Activated CD4-positive, alpha-beta memory T cell treated with anti-CD3 and anti-CD28 coated beads for 36 hours (primary cell): Measurements from ENCODE around the gene AGT. TPM values are rescaled to one million over a fixed set of nuclear protein-coding genes. Genes with fewer than 3 reads are reported as not detected.

Experiments
- CTCF ChIA-PET: fragments of 350-600 bp; sonication (Branson Sonifier 250); formaldehyde crosslinking; loops from one replicate; lab custom pipeline; 2021; ENCODE audit warnings: antibody characterized with exemption, inconsistent platforms; lab: Charles Lee
- POLR2A ChIA-PET: fragments of 350-600 bp; sonication (Branson Sonifier 250); formaldehyde crosslinking; loops from one replicate; lab custom pipeline; 2021; ENCODE audit warnings: antibody characterized with exemption; lab: Charles Lee
- DNase-seq: peaks from one replicate; pipeline ENCODE4 v3.0.0-alpha.2; 2020
- H3K27ac Mint-ChIP-seq: one replicate; pipeline ENCODE4 v1.8.0; 2021; ENCODE audit warnings: mixed read lengths
- H3K27me3 Mint-ChIP-seq: one replicate; pipeline ENCODE4 v1.8.0; 2021; ENCODE audit warnings: mixed read lengths
- H3K36me3 Mint-ChIP-seq: one replicate; pipeline ENCODE4 v1.8.0; 2021; ENCODE audit warnings: mixed read lengths
- H3K4me1 Mint-ChIP-seq: one replicate; pipeline ENCODE4 v1.8.0; 2021; ENCODE audit warnings: low read depth, mixed read lengths
- H3K4me3 Mint-ChIP-seq: one replicate; pipeline ENCODE4 v1.8.0; 2021; ENCODE audit warnings: mild to moderate bottlenecking, mixed read lengths
- H3K9me3 Mint-ChIP-seq: one replicate; pipeline ENCODE4 v1.8.0; 2021; ENCODE audit warnings: mixed read lengths
- intact Hi-C: fragments of 100-400 bp; cut with micrococcal nuclease; formaldehyde crosslinking; loops from one replicate; pipeline ENCODE4 v1.15.1; 2023
- total RNA-seq, 2 experiments: library from RNA; stranded (reverse); gene quantifications; one replicate each; pipeline ENCODE4 v1.2.3, GENCODE V29; 2021

AGT gene
- total RNA-seq, 2 experiments from 2014 or later: not detected

DNA sequence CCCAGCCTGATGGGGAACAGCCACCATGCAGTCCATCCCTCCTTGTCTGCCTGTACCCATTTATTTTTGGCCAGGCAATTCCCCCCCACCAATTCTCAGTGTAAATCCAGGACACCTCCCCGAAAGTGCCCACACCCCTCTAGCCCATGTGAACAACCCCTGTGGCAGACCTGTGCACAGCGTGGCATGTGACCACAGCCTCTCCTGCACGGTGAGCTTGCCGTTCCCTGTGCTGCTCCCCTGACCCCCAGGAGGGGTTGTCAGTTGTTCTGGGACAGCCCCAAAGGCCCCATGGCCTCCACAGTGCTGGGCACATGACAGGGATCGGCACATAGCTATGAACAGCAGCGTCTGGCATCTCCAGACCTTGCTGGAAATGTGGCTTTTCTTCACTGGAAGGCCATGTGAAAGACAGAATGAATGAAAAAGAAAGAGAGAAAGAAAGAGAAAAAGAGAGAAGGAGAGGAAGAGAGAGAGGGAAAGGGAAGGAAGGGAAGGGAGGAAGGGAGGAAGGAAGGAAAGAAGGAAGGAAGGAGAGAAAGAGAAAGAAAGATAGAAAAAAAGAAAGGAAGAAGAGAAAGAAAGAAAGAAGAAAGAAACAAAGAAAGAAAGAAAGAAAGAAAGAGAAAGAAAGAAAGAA is 37.2 kb upstream of the AGT start:
- no peaks in the 10 kb centered on the region for H3K36me3 Mint-ChIP-seq
- no peak overlapping the region for H3K27ac Mint-ChIP-seq
- DNase-seq: no peak
- POLR2A ChIA-PET: no interaction called here
- H3K27me3 Mint-ChIP-seq: peaks cover 5% of the 10 kb centered on the region
- H3K9me3 Mint-ChIP-seq: no peaks in the 10 kb centered on the region
- intact Hi-C loops: no loop called here
- no peak overlapping the region for H3K4me3 Mint-ChIP-seq
- CTCF ChIA-PET: no interaction called here
- no peaks in the 10 kb centered on the region for H3K4me1 Mint-ChIP-seq

DNA sequence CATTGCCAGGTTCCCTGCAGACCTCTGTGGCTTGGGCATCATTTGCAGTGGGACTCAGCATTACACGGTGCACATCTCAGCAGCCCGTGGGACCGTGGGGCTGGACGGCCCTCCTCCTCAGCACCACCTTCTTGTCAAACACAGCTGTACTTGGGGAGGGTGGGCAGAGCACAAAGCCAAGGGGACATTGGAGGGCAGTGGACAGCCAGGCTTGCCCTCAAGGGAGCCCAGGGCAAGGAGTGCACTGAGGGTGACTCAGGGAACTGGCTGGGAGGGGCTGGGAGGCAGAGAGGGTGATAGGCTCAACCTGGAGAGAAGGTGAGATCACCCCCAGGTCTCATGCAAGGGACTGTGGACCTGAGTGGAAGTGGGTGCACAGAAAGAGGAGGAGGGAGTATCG is 36.7 kb upstream of the AGT start:
- intact Hi-C loops: no loop called here

DNA sequence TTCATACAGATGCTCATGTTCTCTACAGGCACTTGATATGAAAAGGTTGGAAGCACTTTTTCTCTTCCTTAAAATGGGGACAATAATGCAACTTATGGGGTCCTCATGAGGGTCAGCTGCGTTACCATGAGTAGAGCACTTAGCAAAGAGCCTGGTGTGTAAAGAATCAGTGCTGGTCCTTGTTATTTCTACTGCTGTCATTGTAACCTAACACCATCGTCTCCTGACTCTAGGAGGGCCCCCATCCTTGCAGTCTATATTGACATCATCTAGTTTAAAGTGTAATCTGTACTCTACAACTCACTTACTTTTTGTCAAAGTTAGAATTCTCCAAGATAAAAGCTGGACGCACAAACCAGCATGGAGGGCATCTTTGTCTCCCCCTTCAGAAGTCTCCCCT is 35.7 kb upstream of the AGT start:
- intact Hi-C loops: no loop called here
- CTCF ChIA-PET: no interaction called here
- Mint-ChIP-seq H3K4me1 (no peaks in the 10 kb centered on the region), H3K9me3 (no peaks in the 10 kb centered on the region), H3K27ac (no peak overlapping the region), H3K36me3 (no peaks in the 10 kb centered on the region), H3K4me3 (no peak overlapping the region), H3K27me3 (peaks cover 4% of the 10 kb centered on the region)
- POLR2A ChIA-PET: no interaction called here
- DNase-seq: no peak

More for the DNA sequence above, 36.7 kb upstream of the AGT start:
- no peak overlapping the region for H3K27ac Mint-ChIP-seq
- H3K4me3 Mint-ChIP-seq: no peak overlapping the region
- H3K9me3 Mint-ChIP-seq: no peaks in the 10 kb centered on the region
- H3K36me3 Mint-ChIP-seq: no peaks in the 10 kb centered on the region
- H3K4me1 Mint-ChIP-seq: no peaks in the 10 kb centered on the region
- no peak for DNase-seq
- H3K27me3 Mint-ChIP-seq: peaks cover 5% of the 10 kb centered on the region
- POLR2A ChIA-PET: no interaction called here
- CTCF ChIA-PET: no interaction called here

DNA sequence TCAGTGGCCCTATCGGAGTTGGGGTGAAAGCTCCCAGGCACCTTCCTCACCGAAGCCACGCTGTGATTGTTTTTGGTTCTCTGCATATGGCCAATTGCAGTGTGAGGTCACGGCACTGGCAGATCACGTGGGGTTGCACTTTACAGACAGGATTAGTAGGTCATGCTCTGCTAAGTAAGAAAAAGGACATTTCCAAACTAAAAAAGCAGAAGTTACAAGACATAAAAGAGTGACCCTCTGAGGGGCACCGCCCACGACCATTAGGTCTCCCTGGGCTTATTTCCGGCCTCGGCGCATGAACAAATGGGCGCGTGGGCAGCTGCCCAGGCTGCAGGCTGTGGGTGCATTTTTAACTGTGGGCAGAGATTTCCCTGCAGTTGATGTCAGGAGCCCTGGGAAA is 35.2 kb upstream of the AGT start:
- H3K36me3 Mint-ChIP-seq: no peaks in the 10 kb centered on the region
- CTCF ChIA-PET: no interaction called here

DNA sequence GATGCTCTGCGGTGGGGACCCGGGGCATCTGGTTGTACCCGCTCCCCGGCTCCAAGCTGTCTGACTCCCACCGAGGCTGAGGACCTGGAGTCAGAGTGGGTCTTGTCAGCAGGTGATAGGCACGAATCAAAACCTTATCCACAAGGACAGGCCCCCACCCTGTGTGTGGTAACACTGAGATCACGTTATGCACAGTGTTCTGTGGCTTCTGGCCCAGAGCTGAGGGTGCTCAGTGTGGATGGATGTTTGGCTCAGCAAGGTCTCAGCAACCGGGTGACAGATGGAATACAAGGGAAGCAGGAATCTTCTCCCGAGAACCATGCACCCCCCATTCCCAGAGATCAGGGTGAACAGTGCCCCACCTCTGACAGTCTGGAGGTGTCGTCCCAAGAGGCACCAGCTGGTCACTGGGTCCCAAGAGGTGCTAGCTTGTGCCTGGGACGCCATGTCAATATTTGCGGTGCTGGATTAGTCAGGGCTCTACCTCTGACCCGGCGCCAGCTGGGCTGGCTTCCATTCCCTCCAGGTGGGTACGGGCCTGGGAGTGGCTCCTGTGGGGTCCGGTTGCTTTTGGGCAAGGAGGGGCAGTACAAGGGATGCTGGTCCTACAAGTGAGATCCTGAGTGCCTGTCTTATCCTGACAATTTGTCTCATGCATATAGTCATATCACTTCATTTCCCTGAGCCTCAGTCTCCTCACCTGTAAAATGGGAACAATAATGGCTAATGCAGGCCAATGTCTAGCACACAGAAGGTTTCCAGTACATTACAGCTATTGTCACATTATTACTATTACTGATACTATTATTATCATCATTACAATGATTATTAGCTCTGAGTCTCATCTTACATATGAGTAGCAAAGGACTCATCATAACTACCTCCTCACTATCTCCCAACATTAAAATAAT is 34.2 kb upstream of the AGT start:
- ChIA-PET POLR2A (no interaction called here), CTCF (no interaction called here)
- Mint-ChIP-seq H3K27ac (no peak overlapping the region), H3K4me3 (no peak overlapping the region), H3K9me3 (no peaks in the 10 kb centered on the region), H3K4me1 (no peaks in the 10 kb centered on the region), H3K27me3 (peaks cover 4% of the 10 kb centered on the region), H3K36me3 (no peaks in the 10 kb centered on the region)
- DNase-seq: no peak
- intact Hi-C loops: no loop called here

More for the DNA sequence above, 35.2 kb upstream of the AGT start:
- Mint-ChIP-seq H3K4me1 (no peaks in the 10 kb centered on the region), H3K27ac (no peak overlapping the region), H3K4me3 (no peak overlapping the region), H3K9me3 (no peaks in the 10 kb centered on the region), H3K27me3 (peaks cover 4% of the 10 kb centered on the region)
- DNase-seq: no peak
- intact Hi-C loops: no loop called here
- POLR2A ChIA-PET: no interaction called here

DNA sequence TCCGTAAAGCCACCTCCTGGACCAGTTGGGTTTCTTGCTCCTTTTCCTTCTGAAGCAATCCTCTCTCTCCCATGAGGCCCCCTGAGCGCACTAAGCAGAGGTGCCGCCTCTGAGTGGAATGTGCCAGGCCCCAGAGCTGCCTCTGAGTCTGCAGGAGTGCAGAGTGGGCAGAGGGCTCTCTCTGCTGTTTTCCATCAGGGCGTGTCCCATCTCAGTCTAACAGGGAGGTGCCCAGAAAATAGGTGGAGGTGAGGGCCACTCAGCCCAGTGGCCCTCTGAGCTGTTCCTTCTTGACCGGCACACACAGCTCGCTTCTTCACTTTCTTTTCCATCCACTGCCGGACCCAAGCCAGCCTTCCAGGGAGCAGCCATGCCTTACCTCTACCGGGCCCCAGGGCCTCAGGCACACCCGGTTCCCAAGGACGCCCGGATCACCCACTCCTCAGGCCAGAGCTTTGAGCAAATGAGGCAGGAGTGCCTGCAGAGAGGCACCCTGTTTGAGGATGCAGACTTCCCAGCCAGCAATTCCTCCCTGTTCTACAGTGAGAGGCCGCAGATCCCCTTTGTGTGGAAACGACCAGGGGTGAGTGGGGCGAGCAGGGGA is 33.3 kb upstream of the AGT start, which contains the start of gene CAPN9:
TSS of gene CAPN9 (plus strand) at position 262 of the 604 bp plus-strand sequence. CDS start at position 371, 109 bp downstream.
- Mint-ChIP-seq H3K4me3 (no peak within 1 kb of the TSS), H3K27ac (no peak within 1 kb of the TSS), H3K27me3 (peaks cover 4% of the 10 kb centered on the region), H3K4me1 (no peaks in the 10 kb centered on the region), H3K36me3 (no peaks in the 10 kb centered on the region), H3K9me3 (no peaks in the 10 kb centered on the region)
- ChIA-PET POLR2A (no interaction called here), CTCF (no interaction called here)
- intact Hi-C loops: no loop called here
- no peak for DNase-seq

DNA sequence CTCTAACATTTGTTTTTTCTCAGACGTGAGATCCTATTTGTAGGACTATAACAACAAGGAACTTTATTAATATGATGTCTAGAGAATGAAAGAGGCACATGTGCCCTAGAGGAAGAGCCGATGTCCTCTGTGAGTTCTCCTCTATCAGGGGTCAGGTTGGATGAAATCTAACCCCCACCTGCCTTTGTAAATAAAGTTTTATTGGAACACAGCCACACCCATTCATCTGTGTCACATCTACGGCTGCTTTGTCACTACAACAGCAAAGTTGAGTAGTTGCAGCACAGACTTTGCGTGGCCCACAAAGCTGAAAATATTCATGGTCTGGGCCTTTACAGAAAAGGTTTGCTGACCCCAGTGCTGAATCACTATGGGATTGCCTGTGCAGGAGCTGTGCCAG is 32.7 kb upstream of the AGT start:
- Mint-ChIP-seq H3K36me3 (no peaks in the 10 kb centered on the region), H3K27me3 (peaks cover 2% of the 10 kb centered on the region), H3K4me3 (no peak overlapping the region), H3K4me1 (no peaks in the 10 kb centered on the region), H3K27ac (no peak overlapping the region), H3K9me3 (no peaks in the 10 kb centered on the region)
- CTCF ChIA-PET: no interaction called here
- POLR2A ChIA-PET: no interaction called here
- DNase-seq: no peak
- intact Hi-C loops: no loop called here

DNA sequence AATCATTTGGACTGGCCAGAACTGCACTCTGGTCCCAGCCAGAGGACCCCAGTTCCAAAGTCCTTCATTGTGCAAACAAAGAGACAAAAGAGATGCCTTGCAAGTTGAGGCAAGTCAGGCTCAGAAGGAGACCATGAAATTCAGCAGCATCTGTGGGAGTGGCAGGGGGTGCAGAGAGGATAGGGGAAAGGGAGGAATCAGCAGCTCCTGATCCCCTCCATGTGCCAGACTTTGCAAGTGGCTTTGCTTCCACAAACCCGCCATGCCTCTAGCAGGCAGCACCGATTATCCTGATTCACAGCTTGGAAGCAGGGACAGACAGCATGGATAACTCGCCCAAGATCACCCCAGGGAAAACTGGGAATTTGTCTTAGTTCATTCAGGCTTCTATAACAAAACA is 31.1 kb upstream of the AGT start:
- Mint-ChIP-seq H3K9me3 (no peaks in the 10 kb centered on the region), H3K4me1 (no peaks in the 10 kb centered on the region), H3K27me3 (peaks cover 4% of the 10 kb centered on the region), H3K36me3 (no peaks in the 10 kb centered on the region), H3K27ac (no peak overlapping the region), H3K4me3 (no peak overlapping the region)
- CTCF ChIA-PET: no interaction called here
- POLR2A ChIA-PET: no interaction called here
- no peak for DNase-seq
- intact Hi-C loops: no loop called here

DNA sequence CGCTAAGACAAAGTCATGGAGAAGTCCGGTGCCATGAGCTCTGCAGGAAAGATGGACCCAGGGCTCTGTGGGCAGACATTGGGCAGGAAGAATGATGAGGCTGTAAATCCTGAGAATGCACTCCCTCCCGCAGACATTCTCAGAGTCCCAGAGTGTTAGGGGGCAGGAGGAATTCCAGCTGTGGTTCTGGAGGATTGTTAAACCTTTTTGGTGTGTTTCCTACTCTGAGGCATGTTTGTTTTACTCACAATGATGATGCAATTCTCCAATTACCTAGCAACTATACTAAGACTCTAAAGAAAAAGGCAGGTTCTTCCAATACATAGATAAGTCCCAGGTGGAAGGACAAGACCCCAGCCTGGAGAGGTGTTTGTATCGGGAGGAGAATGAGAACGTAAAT is 30.5 kb upstream of the AGT start:
- no peaks in the 10 kb centered on the region for H3K4me1 Mint-ChIP-seq
- CTCF ChIA-PET: no interaction called here

DNA sequence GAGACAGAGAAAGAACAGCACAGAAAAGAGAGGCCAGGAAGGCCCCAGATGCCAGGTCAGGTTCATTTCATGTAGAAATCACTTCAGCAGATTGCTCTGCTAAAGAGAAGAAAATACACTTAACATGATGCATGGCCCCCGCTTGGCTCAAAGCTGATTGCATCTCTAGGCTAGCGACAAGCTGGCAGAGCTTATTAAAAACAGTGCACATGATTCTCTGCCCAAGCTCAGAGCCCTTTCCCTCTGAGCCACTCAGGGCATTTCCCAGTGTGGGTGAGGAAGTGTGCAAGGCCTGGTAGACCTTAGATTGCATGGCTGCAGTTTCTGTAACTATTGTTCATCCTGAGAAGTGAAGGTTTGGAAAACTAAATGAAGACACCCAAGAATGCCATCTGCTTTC is 30.0 kb upstream of the AGT start:
- DNase-seq: no peak
- CTCF ChIA-PET: no interaction called here

More for the DNA sequence above, 30.5 kb upstream of the AGT start:
- Mint-ChIP-seq H3K4me3 (no peak overlapping the region), H3K27ac (no peak overlapping the region), H3K27me3 (peaks cover 4% of the 10 kb centered on the region), H3K9me3 (no peaks in the 10 kb centered on the region), H3K36me3 (no peaks in the 10 kb centered on the region)
- DNase-seq: no peak
- POLR2A ChIA-PET: no interaction called here
- intact Hi-C loops: no loop called here

DNA sequence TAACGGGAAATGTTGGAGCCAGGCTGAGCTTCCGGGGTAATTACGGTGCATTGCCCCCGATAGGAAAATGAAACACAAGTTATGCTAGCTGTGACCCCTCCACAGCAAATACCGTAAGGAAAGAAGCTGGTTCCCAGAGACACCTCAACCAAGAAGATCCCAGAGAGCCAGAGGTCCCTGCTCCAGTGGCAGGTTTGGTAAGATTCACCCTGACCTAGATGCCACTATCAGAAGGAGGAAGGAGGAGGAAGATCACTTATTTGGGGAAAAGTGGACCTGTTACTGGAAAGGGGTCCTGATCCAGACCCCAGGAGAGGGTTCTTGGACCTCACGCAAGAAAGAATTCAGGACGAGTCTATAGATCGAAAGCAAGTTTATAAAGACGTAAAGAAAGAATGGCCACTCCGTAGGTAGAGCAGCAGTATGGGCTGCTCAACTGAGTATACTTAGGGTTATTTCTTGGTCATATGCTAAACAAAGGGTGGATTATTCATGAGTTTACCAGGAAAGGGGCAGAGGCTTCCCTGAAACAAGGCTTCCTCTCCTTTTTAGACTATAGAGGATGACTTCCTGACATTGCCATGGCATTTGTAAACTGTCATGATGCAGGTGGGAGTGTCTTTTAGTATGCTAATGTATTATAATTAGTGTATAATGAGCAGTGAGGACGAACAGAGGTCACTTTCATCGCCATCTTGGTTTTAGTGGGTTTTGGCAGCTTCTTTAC is 25.8 kb upstream of the AGT start:
- Mint-ChIP-seq H3K36me3 (no peaks in the 10 kb centered on the region), H3K4me3 (no peak overlapping the region)
- POLR2A ChIA-PET: no interaction called here

More for the DNA sequence above, 30.0 kb upstream of the AGT start:
- POLR2A ChIA-PET: no interaction called here
- Mint-ChIP-seq H3K27ac (no peak overlapping the region), H3K36me3 (no peaks in the 10 kb centered on the region), H3K27me3 (peaks cover 4% of the 10 kb centered on the region), H3K9me3 (no peaks in the 10 kb centered on the region), H3K4me1 (no peaks in the 10 kb centered on the region), H3K4me3 (no peak overlapping the region)
- intact Hi-C loops: no loop called here

More for the DNA sequence above, 25.8 kb upstream of the AGT start:
- no peaks in the 10 kb centered on the region for H3K4me1 Mint-ChIP-seq
- intact Hi-C loops: no loop called here
- peaks cover 12% of the 10 kb centered on the region for H3K27me3 Mint-ChIP-seq
- H3K9me3 Mint-ChIP-seq: peaks cover 4% of the 10 kb centered on the region
- DNase-seq: no peak
- CTCF ChIA-PET: no interaction called here
- H3K27ac Mint-ChIP-seq: no peak overlapping the region
